Stimulated activated CD4-positive, alpha-beta T cell treated with anti-CD3 and anti-CD28 coated beads, Interleukin-4, amount 100 ng/mL, for 48 hours (primary cell): ENCODE measurements around the gene SMG6.
A peak's percentile ranks its signal among the peaks of the same experiment; 100 is the strongest.
"Not testable (repeated sequence)": the region's sequence is repeated elsewhere in the genome, so short reads cannot be mapped to it uniquely, and the experiment has no call there.

ENCODE experiments used
- DNase-seq, 2 donors: peaks; one replicate each; pipeline ENCODE4 v3.0.0-alpha.2; 2020; ENCODE audit warnings: low read depth in 2 of 2

SMG6 gene

DNA sequence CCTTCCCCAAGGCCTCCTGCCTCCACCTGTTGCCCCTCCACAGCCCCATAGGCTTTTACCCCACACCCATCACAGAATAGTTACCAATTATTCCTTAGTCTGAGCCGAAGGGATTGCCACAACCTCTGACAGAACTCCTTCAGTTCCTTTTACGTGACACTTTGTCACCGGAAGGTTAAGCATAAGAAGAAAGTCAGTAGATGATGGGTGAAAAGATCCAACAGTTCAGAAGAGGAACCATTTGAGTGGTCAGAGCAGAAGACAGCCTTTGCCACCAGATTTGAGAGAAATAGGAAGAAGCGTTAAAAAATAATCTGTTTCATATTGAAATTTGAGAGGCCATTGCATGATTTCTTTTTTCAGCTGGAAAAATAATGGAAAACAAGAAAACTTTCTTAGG, 1.3 kb upstream of the SMG6 start:
- DNase-seq: no peak

DNA sequence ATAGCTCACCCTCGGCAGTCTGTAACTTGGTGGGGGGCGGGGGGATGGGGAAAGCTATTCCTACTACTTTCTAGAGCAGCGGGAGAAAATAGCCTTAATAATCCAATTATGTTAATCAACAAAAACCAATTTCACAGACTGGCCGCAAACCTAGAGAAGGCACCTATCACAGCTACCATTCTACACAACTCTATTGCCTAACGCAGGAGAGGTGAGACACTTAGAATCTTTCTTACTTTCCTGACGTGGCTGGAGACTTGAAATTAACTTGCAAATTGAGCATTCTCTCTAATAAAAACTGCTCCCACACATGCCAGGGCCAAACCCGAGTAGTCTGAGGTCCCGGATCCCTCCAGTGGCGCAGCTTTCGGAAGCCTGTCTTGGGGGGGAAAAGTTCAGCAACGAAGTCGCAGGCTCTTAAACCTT, 794 bp downstream of the SMG6 start:
- no peak for DNase-seq

DNA sequence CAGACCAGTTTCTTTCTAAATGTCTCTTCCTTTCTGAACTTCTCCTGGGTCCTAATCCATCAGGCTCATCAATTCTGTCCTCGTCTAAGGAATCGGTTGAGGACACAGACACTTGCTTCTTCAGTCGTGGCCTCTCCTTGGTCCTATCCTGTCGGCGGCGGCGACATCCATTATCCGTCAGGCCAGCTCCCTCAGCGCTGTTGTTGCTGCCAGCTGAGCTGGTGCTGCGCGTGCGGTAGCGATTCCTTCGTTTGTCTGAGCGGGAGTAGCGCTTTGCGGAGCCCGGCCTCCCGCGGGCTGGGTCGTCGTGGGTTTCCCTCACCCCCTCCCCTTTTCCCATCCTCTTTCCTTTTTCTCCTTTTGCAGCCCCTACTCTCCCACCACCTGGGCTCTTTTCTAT, 3.8 kb downstream of the SMG6 start:
- no peak for DNase-seq

DNA sequence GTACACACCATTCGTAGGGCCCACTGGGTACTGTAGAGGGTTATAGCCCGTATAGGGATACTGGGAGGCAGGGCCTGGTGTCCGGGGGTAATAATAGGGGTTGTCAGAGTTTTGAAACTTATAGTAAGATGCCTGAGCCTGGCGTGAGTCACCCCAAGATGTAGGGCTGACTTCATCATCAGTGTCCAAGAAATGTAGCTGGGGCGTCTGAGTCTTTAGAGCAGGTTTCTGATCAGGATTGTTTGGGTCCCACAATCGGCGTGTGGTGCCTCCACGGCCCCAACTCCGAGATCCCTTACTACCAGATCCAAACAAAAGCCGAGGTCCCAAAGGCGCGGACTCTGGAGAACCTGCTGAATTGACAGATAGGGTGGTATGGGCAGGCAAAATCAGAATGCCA, 4.4 kb downstream of the SMG6 start:
- no peak for DNase-seq

DNA sequence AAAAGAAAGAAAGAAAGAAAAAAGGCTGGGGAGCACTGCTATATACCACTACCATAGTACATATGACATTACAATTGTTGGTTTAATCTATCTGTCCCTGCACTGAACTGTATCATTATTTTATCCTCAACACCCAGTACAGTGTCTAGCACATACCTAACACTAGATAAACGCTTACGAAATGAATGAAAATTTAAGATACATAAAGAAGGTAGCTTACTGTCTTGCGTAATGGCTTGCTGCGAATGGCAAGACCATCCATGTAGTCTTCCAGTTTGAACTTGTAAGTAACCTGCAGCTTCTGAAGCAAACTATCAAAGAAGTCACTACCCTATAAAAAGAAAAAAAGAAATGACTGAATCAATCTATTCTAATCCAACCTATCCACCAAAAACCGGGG, 6.6 kb downstream of the SMG6 start:
- no peak for DNase-seq

DNA sequence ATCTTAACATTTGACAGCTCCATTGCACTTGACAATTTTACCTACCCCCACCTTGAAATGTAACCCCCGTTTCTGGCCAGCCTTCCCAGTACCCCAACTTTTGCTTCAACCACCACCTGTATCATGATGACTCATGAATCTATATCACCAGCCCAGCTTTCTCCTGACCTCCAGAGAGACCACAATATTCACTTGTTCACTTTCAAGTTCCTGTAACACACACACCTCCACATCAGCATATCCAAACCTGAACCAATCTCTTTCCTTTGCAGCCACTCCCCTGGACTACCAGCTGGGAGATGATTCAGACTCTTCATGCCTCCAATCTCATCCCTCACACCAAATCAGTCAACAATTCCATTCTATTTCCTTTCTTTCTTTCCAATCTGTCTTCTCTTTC, 8.0 kb downstream of the SMG6 start:
- no peak for DNase-seq

DNA sequence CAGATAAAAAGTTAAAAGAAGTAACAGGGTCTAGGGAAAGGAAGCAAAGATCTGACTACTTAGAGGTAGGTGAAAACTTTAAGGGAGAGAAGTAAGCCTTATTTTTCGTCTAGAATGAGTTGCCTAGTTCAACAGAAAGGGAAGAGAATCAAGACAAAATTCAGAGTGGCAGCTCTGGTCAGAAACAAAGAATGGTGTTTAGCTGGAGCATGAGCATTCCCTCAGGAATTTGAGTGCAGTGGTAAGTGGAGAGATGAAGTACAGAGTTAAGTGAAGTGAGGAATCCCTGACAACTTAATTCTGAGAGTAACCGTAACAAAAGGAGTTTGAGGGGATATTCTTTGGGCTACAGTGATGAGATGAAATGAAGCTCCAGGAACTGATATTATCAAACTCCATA, 11.5 kb downstream of the SMG6 start:
- DNase-seq: no peak

DNA sequence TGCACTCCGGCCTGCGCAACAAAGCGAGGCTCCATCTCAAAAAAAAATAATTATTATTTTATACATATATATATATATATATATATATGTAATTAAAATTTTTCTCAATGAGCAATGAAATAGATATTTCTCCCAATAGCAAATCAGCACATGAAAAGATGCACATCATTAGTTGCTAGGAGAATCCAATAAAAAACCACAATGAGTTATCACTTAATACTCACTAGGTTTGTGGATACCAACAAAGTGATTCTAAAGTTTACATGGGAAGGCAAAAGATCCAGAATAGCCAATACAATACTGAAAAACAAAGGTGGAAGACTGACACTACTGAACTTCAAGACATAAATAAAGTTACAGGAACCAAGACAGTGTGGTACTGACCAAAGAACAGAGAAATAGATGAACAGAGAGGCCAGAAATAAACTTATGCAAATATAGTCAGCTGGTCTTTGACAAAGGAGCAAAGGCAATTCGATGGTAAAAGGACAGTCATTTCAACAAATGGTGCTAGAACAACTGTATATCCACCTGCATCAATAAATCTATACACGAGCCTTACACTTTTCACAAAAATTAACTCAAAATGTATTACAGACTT, 13.6 kb downstream of the SMG6 start:
- no peak for DNase-seq

DNA sequence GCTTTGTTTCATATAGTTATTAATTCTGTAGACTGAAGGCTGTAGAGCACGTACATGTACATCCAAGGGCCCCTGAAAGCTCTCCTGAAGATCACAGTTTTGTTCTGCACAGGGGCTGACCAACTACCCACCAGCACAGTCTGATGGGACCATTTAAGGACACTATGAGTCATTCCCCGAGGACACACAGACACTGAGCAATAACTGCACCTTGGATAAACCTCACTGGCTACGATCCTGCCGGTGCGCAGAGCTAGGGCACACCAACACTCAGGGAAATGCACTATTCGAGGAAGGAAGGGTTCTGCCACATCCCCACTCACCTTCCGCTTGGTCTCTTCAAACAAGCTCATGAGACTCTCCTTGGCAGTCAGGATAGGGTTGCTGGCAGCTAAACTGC, 20.3 kb downstream of the SMG6 start:
- DNase-seq: no peak

DNA sequence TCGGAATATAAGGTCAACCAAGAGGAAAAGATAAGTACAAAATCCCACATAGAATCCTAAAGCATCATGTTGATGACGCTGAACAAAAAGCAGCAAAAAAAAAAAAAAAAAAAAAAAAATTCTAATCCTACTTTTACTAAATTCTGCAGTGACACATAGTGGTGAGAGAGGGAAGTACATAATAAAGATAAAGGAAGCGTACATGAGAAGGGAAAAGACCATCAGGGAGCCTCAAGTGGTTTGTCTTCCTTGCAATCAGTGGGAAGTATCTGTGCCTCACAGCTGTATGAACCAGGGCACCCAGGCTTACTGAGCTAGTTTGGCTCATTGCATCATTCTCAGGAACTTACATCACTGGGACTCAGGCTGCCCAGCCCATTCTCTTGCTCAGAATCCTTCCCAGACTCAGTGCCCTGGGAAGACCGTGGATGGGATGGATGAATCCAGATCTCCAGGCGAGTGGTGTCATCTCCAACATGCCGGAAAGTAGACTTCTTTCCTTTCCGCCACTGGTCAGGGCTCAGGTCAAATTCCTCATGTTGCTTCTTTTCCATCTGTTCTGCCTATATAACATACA, 21.2 kb downstream of the SMG6 start:
- no peak for DNase-seq

DNA sequence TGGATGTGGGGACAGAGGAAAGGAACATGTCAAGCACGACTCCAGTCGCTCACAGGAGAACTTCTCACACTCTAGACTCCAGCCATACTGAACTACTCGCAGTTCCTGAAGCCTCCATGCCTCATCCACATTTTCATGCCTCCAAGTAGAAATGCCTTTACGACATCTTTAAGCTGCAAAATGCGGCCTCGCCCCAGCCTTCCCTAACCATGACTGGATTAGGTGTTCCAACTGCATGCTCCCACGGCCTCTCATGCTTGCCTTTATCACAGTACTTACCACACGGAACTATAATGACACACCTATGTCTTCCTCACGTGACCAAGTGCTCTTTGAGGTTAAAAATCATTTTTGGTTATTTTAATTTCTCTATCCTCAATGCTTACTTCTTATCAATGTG, 23.9 kb downstream of the SMG6 start:
- DNase-seq: no peak

DNA sequence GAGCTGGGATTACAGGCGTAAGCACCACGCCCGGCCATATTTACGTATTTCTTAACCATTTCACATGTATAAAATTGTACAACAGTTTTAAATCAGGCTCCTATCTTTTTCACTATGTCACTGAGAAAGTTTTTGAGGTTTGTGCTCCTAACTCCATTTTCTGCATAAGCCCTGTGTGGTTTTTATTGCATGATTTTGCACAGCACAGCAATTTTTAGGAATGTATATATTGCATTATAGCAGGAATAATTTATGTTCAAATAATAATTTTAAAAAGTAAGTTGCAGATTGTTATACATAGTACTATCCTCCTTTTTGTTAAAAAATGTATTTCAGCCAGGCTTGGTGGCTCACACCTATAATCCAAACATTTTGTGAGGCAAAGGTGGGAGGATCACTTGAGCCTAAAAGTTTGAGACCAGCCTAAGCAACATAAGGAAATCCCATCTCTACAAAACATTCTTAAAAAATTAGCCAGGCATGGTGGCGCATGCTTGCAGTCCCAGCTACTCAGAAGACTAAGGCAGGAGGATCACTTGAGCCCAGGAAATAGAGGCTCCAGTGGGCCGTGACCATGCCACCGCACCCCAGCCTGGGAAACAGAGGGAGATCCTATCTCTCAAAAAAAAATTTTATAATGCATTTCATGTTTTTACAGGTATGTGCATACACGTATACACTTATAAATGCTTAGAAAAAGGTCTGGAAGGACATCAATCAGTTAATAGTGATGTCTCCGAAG, 26.0 kb downstream of the SMG6 start:
- DNase-seq: no peak

DNA sequence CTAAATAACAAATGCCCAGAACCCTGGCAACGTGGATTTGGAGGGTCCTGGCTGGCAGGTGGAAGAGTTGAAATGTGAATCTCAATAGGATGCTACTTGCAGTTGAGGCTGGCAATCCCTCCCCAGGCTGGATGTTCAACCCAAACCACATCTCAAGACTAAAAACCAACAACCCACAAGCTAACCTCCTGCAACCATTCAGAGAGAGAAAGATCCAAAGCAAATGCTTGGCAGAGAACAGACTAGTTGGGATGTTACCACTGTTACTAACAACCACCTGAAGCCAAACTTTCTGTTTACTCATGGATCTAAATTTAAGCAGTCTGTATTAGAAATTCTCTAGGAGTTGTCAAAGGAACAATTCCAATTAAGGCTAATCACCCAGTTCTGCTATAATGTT, 27.9 kb downstream of the SMG6 start:
- no peak for DNase-seq

DNA sequence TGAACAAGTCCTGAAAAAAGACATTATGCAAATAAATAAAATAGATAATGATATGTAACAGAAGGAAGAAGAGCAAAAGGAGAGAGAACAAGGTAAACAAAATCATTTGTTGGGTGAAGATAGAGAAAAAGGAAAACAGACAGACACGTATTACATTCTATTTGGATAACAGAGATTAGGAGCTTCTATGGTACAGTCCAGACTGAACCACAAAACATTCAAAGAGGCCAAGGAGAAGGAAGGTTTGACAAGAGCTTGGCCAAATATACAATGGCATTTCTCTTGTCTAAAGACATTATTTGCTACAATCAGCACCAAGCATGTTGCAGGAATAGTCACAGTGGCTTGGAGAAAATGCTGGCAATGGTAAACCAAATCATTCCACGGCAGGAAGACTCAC, 29.2 kb downstream of the SMG6 start:
- no peak for DNase-seq

DNA sequence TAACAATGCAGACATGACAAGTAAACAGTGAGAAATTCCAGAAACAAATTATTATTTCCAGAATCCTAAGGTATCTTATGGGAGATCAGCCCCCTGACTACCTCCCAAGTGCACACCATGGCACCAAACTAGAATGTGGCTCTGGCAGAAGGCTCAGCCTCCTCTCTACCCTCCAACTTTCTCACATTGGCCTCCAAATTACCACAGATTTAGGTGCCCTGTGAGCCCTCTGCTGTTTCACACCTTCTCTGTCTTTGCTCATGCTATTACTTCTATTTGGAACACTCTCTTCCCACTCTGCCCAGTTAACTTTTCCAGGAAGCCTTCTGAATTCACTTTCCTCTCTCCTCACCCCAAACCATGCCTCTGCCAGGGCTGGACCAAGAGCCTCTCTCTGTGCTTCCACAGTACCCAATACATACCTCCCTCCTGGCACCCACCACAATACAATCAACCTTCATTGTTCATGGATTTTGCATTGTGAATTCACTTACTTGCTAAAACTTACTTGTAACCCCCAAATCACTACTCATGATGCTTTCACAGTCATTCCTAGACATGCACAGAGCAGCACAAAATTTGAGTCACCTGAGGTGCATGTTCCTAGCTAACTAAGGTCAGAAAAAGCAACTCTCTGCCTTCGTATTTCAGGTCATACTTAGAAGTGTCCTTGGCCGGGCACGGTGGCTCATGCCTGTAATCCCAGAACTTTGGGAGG, 31.4 kb downstream of the SMG6 start:
- no peak for DNase-seq

DNA sequence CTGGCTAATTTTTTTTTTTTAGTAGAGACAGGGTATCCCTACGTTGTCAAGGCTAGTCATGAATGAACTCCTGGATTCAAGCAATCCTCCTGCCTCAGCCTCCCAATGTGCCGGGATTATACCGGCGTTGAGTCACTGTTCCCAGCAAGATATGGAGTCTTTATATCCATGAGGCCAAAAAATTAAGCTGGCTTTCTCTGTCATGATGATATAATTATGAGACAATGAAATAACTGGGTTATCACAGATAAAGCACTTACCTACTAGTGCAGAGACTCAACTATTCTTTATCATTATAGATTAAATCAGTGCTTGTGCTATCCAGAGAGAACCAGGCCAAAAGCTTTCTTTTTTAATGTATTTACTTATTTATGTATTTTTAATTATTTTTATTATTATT, 36.2 kb downstream of the SMG6 start:
- no peak for DNase-seq

DNA sequence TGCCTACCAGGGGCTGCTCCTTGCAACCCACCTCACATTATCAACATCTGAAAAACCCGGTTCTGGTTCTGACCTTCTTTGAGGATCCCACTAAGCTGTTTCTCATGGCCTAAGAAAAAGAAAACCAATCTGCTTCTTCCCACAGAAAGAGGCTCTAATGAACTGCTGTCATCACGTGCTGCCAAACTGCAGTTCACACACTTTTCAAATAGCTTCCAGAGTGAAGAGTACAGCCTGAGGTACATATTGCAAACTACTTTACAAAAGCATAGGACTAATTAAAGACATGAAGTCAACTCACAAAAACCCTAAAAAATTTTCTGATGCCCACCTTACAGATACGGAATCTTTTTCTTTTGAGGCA, 36.7 kb downstream of the SMG6 start:
- DNase-seq: no peak

DNA sequence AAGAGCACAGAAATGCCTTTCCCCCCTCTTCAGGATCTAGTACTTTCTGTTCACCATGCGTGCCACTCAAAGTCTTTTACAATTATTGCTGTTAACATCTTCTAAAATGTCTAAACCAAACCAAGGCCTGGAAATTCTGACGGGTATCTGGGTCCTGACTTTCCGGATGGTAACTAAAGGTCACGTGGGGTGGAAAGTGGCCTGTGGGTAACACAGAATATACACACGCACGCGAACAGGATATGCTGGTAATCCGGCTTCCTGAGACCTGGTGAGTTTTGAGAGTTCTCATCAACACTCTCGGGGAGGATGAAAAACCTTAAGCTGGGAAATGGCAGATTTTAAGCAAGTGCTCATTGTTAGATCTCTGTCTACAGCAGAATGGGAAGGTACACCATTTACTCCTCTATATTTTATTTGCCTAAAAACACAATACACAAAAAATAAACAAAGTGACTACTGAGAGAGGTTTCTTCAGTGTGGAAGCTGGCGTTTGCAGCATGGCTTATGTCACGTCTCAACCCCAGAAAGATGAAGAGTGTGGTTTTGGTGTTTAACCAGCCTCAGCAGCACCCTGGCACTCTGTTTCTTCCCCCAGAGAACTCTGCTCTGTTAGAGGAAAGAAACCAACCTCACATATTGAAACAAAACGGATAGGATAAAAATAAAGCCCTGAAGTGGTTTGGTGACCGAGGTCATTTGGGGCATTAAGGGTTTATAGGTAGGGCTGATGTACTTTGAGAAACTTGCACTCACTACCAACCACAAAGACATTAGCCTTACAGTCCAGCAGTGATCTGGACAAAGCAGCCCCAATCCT, 37.3 kb downstream of the SMG6 start:
- peak; percentile 69 to 84 for DNase-seq

DNA sequence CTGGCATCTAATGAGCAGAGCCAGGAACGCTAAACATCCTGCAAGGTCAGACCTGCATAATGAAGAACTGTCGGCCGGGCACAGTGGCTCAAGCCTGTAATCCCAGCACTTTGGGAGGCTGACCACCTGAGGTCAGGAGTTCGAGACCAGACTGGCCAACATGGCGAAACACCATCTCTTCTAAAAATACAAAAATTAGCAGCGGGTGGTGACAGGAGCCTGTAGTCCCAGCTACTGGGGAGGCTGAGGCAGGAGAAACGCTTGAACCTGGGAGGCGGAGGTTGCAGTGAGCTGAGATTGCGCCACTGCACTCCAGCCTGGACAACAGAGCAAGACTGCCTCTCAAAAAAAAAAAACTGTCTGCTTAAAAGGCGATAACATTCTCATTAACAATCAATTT, 38.4 kb downstream of the SMG6 start:
- not testable (repeated sequence) for DNase-seq

DNA sequence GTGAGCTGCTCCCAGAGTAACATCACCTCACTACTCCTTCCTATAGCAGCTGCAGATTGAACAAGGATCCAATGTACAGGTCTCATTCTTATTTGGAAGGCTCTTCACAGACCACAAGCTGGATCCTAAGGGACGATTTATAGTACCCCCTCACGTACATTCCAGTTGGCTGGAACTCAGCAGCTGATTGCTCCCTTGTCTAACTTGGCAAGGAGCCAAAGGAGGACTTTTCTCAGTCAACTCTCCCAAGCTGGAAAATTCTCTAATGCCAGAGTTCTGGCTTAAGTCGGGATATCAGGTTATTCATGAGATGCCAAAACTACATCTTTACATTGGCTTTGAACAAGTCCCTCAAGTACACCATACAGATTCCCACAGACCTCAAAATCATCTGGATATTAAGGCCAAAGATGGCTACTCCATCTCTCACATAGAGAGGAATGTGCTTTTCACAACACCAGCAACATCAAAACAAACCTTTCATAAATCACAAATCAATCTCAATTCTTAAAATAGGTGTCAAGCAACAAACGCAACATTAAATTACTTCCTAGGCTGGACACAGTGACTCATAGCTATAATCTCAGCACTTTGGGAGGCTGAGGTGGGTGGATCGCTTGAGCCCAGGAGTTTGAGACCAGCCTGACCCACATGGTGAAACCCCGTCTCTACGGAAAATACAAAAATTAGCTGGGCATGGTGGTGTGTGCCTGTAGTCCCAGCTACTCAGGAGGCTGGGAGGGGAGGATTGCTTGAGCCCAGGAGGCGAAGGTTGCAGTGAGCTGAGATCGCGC, 39.3 kb downstream of the SMG6 start:
- DNase-seq: no peak
